Fibroblast of mammary gland (primary cell): Measurements from ENCODE around the gene AGBL4.

ENCODE experiments used
- DNase-seq: peaks from one replicate; pipeline ENCODE4 v3.0.0-alpha.2; 2010; ENCODE audit warnings: low read depth
- H3K4me3 ChIP-seq: 2 replicates; pipeline ENCODE4 v1.5.1; 2011; ENCODE audit warnings: low read depth, mild to moderate bottlenecking, low read length, moderate library complexity; ENCODE audit not compliant: control insufficient read depth
- CTCF ChIP-seq: conservative IDR thresholded peaks from 2 replicates; pipeline ENCODE4 v1.5.1; 2011; ENCODE audit warnings: low read depth, low read length, inconsistent platforms; ENCODE audit not compliant: control insufficient read depth, insufficient read depth

The AGBL4 gene

DNA sequence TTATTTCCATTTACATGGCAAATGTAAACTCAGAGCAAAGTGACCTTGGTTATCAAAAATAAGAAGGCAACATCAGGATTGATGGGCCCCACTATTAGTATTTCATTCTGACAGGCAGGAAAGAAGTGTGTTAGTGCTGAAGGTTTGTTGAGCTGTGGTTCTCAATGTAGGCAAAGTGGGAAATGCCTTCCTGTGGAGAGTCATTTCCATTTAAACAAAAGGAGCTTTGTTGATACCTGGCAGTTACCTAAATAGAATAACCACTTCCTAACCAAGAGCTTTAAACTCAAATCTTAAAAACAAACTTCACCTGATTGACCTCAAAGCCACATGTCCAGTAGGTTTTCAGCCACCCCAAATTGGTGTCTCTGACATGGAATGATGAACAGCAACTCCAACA is 667.2 kb downstream of the AGBL4 start:
- DNase-seq: no peak
- TF ChIP-seq CTCF: no peak
- H3K4me3 ChIP-seq: no peak overlapping the region

DNA sequence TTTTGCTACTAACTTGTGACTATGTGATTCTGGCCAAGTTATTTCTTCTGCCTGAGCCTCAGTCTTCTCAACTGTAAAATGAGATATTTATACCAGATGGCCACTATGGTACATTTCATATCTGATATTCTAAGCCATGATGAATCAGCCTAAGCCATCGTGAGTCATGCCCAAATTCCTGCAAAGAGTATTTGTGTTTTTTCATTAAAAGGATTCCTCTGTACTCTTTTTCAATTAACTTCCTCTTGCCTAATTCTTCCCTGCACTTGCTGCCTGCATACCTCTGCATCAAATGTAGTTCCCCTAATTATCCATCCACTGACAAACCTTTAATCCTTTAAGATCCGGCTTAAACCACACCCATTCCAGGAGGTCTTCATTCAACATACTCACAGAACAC is 672.0 kb downstream of the AGBL4 start:
- DNase-seq: peak; percentile 16
- no peak for TF ChIP-seq CTCF
- H3K4me3 ChIP-seq: no peak overlapping the region

GRCh38 chr1:49346767-49347349 is 676.9 kb downstream of the AGBL4 start:
- no peak for TF ChIP-seq CTCF
- H3K4me3 ChIP-seq: no peak overlapping the region
- no peak for DNase-seq

GRCh38 chr1:49340576-49340975 is 683.2 kb downstream of the AGBL4 start:
- DNase-seq: no peak
- TF ChIP-seq CTCF: no peak
- no peak overlapping the region for H3K4me3 ChIP-seq

- no peak for DNase-seq
- no peak overlapping the region for H3K4me3 ChIP-seq
- no peak for TF ChIP-seq CTCF
Measured at GRCh38 chr1:49339043-49339442, 684.7 kb downstream of the AGBL4 start.

DNA sequence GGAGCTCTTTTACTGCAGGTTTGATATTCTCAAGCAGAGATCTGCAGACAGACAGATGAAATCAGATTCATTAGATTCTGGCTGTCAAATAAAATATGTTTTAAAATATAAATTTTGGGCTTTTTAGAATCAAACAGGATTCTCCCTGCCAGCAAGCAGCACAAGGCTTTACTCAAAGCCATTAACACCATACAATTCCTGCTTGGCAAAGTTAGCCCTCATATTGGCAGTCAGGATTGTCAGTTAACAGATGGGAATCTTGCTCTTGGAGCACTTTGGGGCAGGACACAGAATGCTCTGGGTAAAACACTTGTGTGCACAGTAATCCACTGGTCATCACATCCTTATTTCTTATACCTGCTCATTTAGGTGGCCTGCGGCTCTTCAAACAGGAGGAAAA is 686.5 kb downstream of the AGBL4 start:
- no peak for DNase-seq
- no peak overlapping the region for H3K4me3 ChIP-seq
- no peak for TF ChIP-seq CTCF

DNA sequence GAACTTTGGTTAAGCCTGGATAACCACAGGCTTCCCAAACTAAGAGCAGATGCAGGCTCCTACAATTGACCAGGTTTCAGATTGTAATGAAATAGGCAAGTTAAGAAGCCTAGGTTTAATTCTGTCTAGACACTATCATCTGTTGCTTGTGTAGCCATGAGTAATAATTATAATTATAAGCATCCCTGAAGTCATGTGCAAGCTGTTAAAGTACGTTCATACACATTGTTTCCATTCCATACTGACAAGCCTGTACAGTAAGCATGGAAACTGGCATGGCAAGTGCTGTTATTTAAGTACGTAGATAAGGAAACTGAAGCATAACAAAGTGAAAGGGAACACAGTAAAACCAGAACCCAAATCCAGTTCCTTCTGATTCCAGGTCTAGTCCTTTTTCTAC is 689.8 kb downstream of the AGBL4 start:
- DNase-seq: no peak
- H3K4me3 ChIP-seq: no peak overlapping the region
- TF ChIP-seq CTCF: no peak
